ENCODE results near the gene TUBGCP3. TPM values are rescaled to one million over a fixed set of nuclear protein-coding genes. Genes with fewer than 3 reads are reported as not detected.
A peak's percentile ranks its signal among the peaks of the same experiment; 100 is the strongest.

Gene TUBGCP3
- polyA plus RNA-seq, 4 donors = 5.4 to 21.2 (median 13.2) TPM

- no peak for FAIRE-seq
- H3K36me3 ChIP-seq (ENCODE audit: control insufficient read depth in 3 of 3, insufficient read depth in 2 of 3, low read depth in 1 of 3, low read length in 3 of 3) = peaks cover 8 to 35% (median 14%) of the 10 kb centered on the region in 3 donors
- WGBS, 3 donors = 74 to 89% (median 88%) methylated on average over 3 of the region's 3 CpGs
- H3K4me3 ChIP-seq (ENCODE audit: low read depth in 1 of 3, low read length in 3 of 3) = no peak overlapping the region
- H3K4me1 ChIP-seq (ENCODE audit: control insufficient read depth in 3 of 3, insufficient read depth in 2 of 3, low read depth in 1 of 3, low read length in 2 of 3) = no peaks in the 10 kb centered on the region
- no peak for DNase-seq
- no peaks in the 10 kb centered on the region for H3K9me3 ChIP-seq (ENCODE audit: control insufficient read depth in 2 of 2, insufficient read depth in 1 of 2, low read depth in 1 of 2, low read length in 1 of 2)
- no peak overlapping the region for H3K27ac ChIP-seq (ENCODE audit: low read depth in 1 of 3, low read length in 2 of 3)
- no peaks in the 10 kb centered on the region for H3K27me3 ChIP-seq (ENCODE audit: control insufficient read depth in 3 of 3, insufficient read depth in 3 of 3, low read length in 3 of 3)
These were observed 42.1 kb downstream of the TUBGCP3 start for GRCh38 chr13:112545856-112546255.

GRCh38 chr13:112532837-112533745 is 54.9 kb downstream of the TUBGCP3 start:
- no peak for FAIRE-seq
- H3K27ac ChIP-seq (ENCODE audit: low read depth in 1 of 3, low read length in 2 of 3) = no peak overlapping the region
- H3K4me3 ChIP-seq (ENCODE audit: low read depth in 1 of 3, low read length in 3 of 3) = no peak overlapping the region
- no peaks in the 10 kb centered on the region for H3K4me1 ChIP-seq (ENCODE audit: control insufficient read depth in 3 of 3, insufficient read depth in 2 of 3, low read depth in 1 of 3, low read length in 2 of 3)
- DNase-seq = no peak
- 78 to 89% (median 83%) methylated on average over 13 of the region's 13 CpGs for WGBS, 3 donors
- H3K9me3 ChIP-seq (ENCODE audit: control insufficient read depth in 2 of 2, insufficient read depth in 1 of 2, low read depth in 1 of 2, low read length in 1 of 2) = no peaks in the 10 kb centered on the region
- no peaks in the 10 kb centered on the region for H3K27me3 ChIP-seq (ENCODE audit: control insufficient read depth in 3 of 3, insufficient read depth in 3 of 3, low read length in 3 of 3)
- H3K36me3 ChIP-seq (ENCODE audit: control insufficient read depth in 3 of 3, insufficient read depth in 2 of 3, low read depth in 1 of 3, low read length in 3 of 3) = peaks cover 0 to 3% (median 2%) of the 10 kb centered on the region in 3 donors

- no peak for FAIRE-seq
These were observed 56.6 kb downstream of the TUBGCP3 start for GRCh38 chr13:112531263-112531794.

GRCh38 chr13:112530861-112531260 is 57.1 kb downstream of the TUBGCP3 start:
- WGBS, 3 donors = 54 to 69% (median 66%) methylated on average over 2 of the region's 2 CpGs
- FAIRE-seq (no peak), DNase-seq (no peak)
- Histone ChIP-seq H3K36me3 (ENCODE audit: control insufficient read depth in 3 of 3, insufficient read depth in 2 of 3, low read depth in 1 of 3, low read length in 3 of 3) (peaks cover 0 to 7% (median 2%) of the 10 kb centered on the region in 3 donors), H3K9me3 (ENCODE audit: control insufficient read depth in 2 of 2, insufficient read depth in 1 of 2, low read depth in 1 of 2, low read length in 1 of 2) (no peaks in the 10 kb centered on the region), H3K27me3 (ENCODE audit: control insufficient read depth in 3 of 3, insufficient read depth in 3 of 3, low read length in 3 of 3) (no peaks in the 10 kb centered on the region), H3K4me1 (ENCODE audit: control insufficient read depth in 3 of 3, insufficient read depth in 2 of 3, low read depth in 1 of 3, low read length in 2 of 3) (no peaks in the 10 kb centered on the region), H3K27ac (ENCODE audit: low read depth in 1 of 3, low read length in 2 of 3) (peak overlapping the region in 1 of 3 donors; percentile 40), H3K4me3 (ENCODE audit: low read depth in 1 of 3, low read length in 3 of 3) (no peak overlapping the region)

More at GRCh38 chr13:112531263-112531794, 56.6 kb downstream of the TUBGCP3 start:
- no peaks in the 10 kb centered on the region for H3K27me3 ChIP-seq (ENCODE audit: control insufficient read depth in 3 of 3, insufficient read depth in 3 of 3, low read length in 3 of 3)
- no peaks in the 10 kb centered on the region for H3K4me1 ChIP-seq (ENCODE audit: control insufficient read depth in 3 of 3, insufficient read depth in 2 of 3, low read depth in 1 of 3, low read length in 2 of 3)
- H3K36me3 ChIP-seq (ENCODE audit: control insufficient read depth in 3 of 3, insufficient read depth in 2 of 3, low read depth in 1 of 3, low read length in 3 of 3) = peaks cover 0 to 4% (median 2%) of the 10 kb centered on the region in 3 donors
- H3K9me3 ChIP-seq (ENCODE audit: control insufficient read depth in 2 of 2, insufficient read depth in 1 of 2, low read depth in 1 of 2, low read length in 1 of 2) = no peaks in the 10 kb centered on the region
- peak overlapping the region in 1 of 3 donors; percentile 40 for H3K27ac ChIP-seq (ENCODE audit: low read depth in 1 of 3, low read length in 2 of 3)
- 72 to 83% (median 83%) methylated on average over 12 of the region's 12 CpGs for WGBS, 3 donors
- DNase-seq = no peak
- no peak overlapping the region for H3K4me3 ChIP-seq (ENCODE audit: low read depth in 1 of 3, low read length in 3 of 3)

GRCh38 chr13:112529216-112529615 is 58.7 kb downstream of the TUBGCP3 start:
- Histone ChIP-seq H3K9me3 (ENCODE audit: control insufficient read depth in 2 of 2, insufficient read depth in 1 of 2, low read depth in 1 of 2, low read length in 1 of 2) (no peaks in the 10 kb centered on the region), H3K27ac (ENCODE audit: low read depth in 1 of 3, low read length in 2 of 3) (no peak overlapping the region), H3K36me3 (ENCODE audit: control insufficient read depth in 3 of 3, insufficient read depth in 2 of 3, low read depth in 1 of 3, low read length in 3 of 3) (peaks cover 0 to 8% (median 2%) of the 10 kb centered on the region in 3 donors), H3K27me3 (ENCODE audit: control insufficient read depth in 3 of 3, insufficient read depth in 3 of 3, low read length in 3 of 3) (no peaks in the 10 kb centered on the region), H3K4me1 (ENCODE audit: control insufficient read depth in 3 of 3, insufficient read depth in 2 of 3, low read depth in 1 of 3, low read length in 2 of 3) (no peaks in the 10 kb centered on the region), H3K4me3 (ENCODE audit: low read depth in 1 of 3, low read length in 3 of 3) (no peak overlapping the region)
- 78 to 89% (median 87%) methylated on average over 8 of the region's 8 CpGs for WGBS, 3 donors
- no peak for DNase-seq
- FAIRE-seq = no peak

- WGBS, 3 donors = 98 to 99% (median 99%) methylated on average over 9 of the region's 9 CpGs
- FAIRE-seq = no peak
- Histone ChIP-seq H3K9me3 (ENCODE audit: control insufficient read depth in 2 of 2, insufficient read depth in 1 of 2, low read depth in 1 of 2, low read length in 1 of 2) (no peaks in the 10 kb centered on the region), H3K4me3 (ENCODE audit: low read depth in 1 of 3, low read length in 3 of 3) (no peak overlapping the region), H3K27ac (ENCODE audit: low read depth in 1 of 3, low read length in 2 of 3) (no peak overlapping the region), H3K36me3 (ENCODE audit: control insufficient read depth in 3 of 3, insufficient read depth in 2 of 3, low read depth in 1 of 3, low read length in 3 of 3) (peaks cover 0 to 18% (median 4%) of the 10 kb centered on the region in 3 donors), H3K4me1 (ENCODE audit: control insufficient read depth in 3 of 3, insufficient read depth in 2 of 3, low read depth in 1 of 3, low read length in 2 of 3) (no peaks in the 10 kb centered on the region), H3K27me3 (ENCODE audit: control insufficient read depth in 3 of 3, insufficient read depth in 3 of 3, low read length in 3 of 3) (no peaks in the 10 kb centered on the region)
- no peak for DNase-seq
These were observed 61.7 kb downstream of the TUBGCP3 start for GRCh38 chr13:112526146-112526853.

GRCh38 chr13:112525356-112525945 is 62.5 kb downstream of the TUBGCP3 start:
- Histone ChIP-seq H3K4me1 (ENCODE audit: control insufficient read depth in 3 of 3, insufficient read depth in 2 of 3, low read depth in 1 of 3, low read length in 2 of 3) (no peaks in the 10 kb centered on the region), H3K36me3 (ENCODE audit: control insufficient read depth in 3 of 3, insufficient read depth in 2 of 3, low read depth in 1 of 3, low read length in 3 of 3) (peaks cover 0 to 23% (median 7%) of the 10 kb centered on the region in 3 donors), H3K27me3 (ENCODE audit: control insufficient read depth in 3 of 3, insufficient read depth in 3 of 3, low read length in 3 of 3) (no peaks in the 10 kb centered on the region), H3K9me3 (ENCODE audit: control insufficient read depth in 2 of 2, insufficient read depth in 1 of 2, low read depth in 1 of 2, low read length in 1 of 2) (no peaks in the 10 kb centered on the region), H3K4me3 (ENCODE audit: low read depth in 1 of 3, low read length in 3 of 3) (no peak overlapping the region), H3K27ac (ENCODE audit: low read depth in 1 of 3, low read length in 2 of 3) (no peak overlapping the region)
- WGBS, 3 donors = 89 to 94% (median 91%) methylated on average over 7 of the region's 7 CpGs
- DNase-seq (no peak), FAIRE-seq (no peak)

- Histone ChIP-seq H3K9me3 (ENCODE audit: control insufficient read depth in 2 of 2, insufficient read depth in 1 of 2, low read depth in 1 of 2, low read length in 1 of 2) (no peaks in the 10 kb centered on the region), H3K4me3 (ENCODE audit: low read depth in 1 of 3, low read length in 3 of 3) (no peak overlapping the region), H3K27me3 (ENCODE audit: control insufficient read depth in 3 of 3, insufficient read depth in 3 of 3, low read length in 3 of 3) (no peaks in the 10 kb centered on the region), H3K27ac (ENCODE audit: low read depth in 1 of 3, low read length in 2 of 3) (no peak overlapping the region), H3K4me1 (ENCODE audit: control insufficient read depth in 3 of 3, insufficient read depth in 2 of 3, low read depth in 1 of 3, low read length in 2 of 3) (no peaks in the 10 kb centered on the region), H3K36me3 (ENCODE audit: control insufficient read depth in 3 of 3, insufficient read depth in 2 of 3, low read depth in 1 of 3, low read length in 3 of 3) (peaks cover 0 to 31% (median 11%) of the 10 kb centered on the region in 3 donors)
- no peak for FAIRE-seq
- 92 to 95% (median 92%) methylated on average over 5 of the region's 5 CpGs for WGBS, 3 donors
- no peak for DNase-seq
These were observed 65.4 kb downstream of the TUBGCP3 start for GRCh38 chr13:112522578-112522977.
